CD4-positive, alpha-beta T cell (primary cell): ENCODE measurements around the gene PRR16. TPM values are rescaled to one million over a fixed set of nuclear protein-coding genes. Genes with fewer than 3 reads are reported as not detected.

ENCODE experiments used
- ATAC-seq: fragments of 200-7000 bp; cut with Tn5 transposase; one replicate; pipeline ENCODE4 v1.10.0; 2022; ENCODE audit warnings: mild to moderate bottlenecking; ENCODE audit not compliant: poor library complexity
- CTCF ChIA-PET: fragments of 350-600 bp; sonication (Branson Sonifier 250); formaldehyde crosslinking; loops from one replicate; lab custom pipeline; 2021; ENCODE audit warnings: antibody characterized with exemption, inconsistent platforms; lab: Charles Lee
- POLR2A ChIA-PET: fragments of 350-600 bp; sonication (Branson Sonifier 250); formaldehyde crosslinking; loops from one replicate; lab custom pipeline; 2021; ENCODE audit warnings: antibody characterized with exemption, inconsistent platforms; lab: Charles Lee
- DNase-seq, 14 experiments: peaks; one replicate each; pipeline ENCODE4 v3.0.0-alpha.2; 2013 to 2020; ENCODE audit warnings: mixed read lengths in 2 of 14
- H3K27ac ChIP-seq, 2 donors: one replicate each; pipeline versions ENCODE4 v1.5.1 to v1.7.0; 2013; ENCODE audit warnings: low read length in 2 of 2, low read depth in 1 of 2, mild to moderate bottlenecking in 1 of 2
- H3K27me3 ChIP-seq, 2 experiments: 1 replicate in 1 of 2; 2 replicates in 1 of 2; pipeline versions ENCODE4 v1.6.1 to v1.7.0; 2013; ENCODE audit warnings: low read length in 2 of 2, control low read depth in 1 of 2, mild to moderate bottlenecking in 1 of 2, moderate library complexity in 1 of 2; ENCODE audit not compliant: insufficient read depth in 2 of 2, control insufficient read depth in 1 of 2
- H3K36me3 ChIP-seq: one replicate; pipeline ENCODE4 v1.6.1; 2013; ENCODE audit warnings: low read length, control low read depth; ENCODE audit not compliant: insufficient read depth
- H3K4me1 ChIP-seq: one replicate; pipeline ENCODE4 v1.6.1; 2013; ENCODE audit warnings: low read length, control low read depth; ENCODE audit not compliant: insufficient read depth
- H3K4me3 ChIP-seq: one replicate; pipeline ENCODE4 v1.5.1; 2013; ENCODE audit warnings: mild to moderate bottlenecking, low read length, moderate library complexity
- H3K9me3 ChIP-seq, 2 experiments: 1 replicate in 1 of 2; 2 replicates in 1 of 2; pipeline versions ENCODE4 v1.6.1 to v1.7.0; 2013; ENCODE audit warnings: low read length in 2 of 2, mild to moderate bottlenecking in 2 of 2, control low read depth in 1 of 2, moderate library complexity in 1 of 2; ENCODE audit not compliant: control insufficient read depth in 1 of 2, insufficient read depth in 1 of 2
- H3K27ac Mint-ChIP-seq: one replicate; pipeline ENCODE4 v1.8.0; 2020; ENCODE audit warnings: mixed read lengths
- H3K27me3 Mint-ChIP-seq: one replicate; pipeline ENCODE4 v1.8.0; 2021; ENCODE audit warnings: mixed read lengths
- H3K36me3 Mint-ChIP-seq: one replicate; pipeline ENCODE4 v1.8.0; 2021; ENCODE audit warnings: low read depth, mixed read lengths
- H3K4me1 Mint-ChIP-seq: one replicate; pipeline ENCODE4 v1.8.0; 2021; ENCODE audit warnings: low read depth, mixed read lengths
- H3K4me3 Mint-ChIP-seq: one replicate; pipeline ENCODE4 v1.8.0; 2020; ENCODE audit warnings: mild to moderate bottlenecking, mixed read lengths
- H3K9me3 Mint-ChIP-seq: one replicate; pipeline ENCODE4 v1.8.0; 2020; ENCODE audit warnings: mixed read lengths
- CTCF ChIP-seq: fragments of 200-600 bp; IDR thresholded peaks from one replicate; pipeline ENCODE4 v1.8.0; 2022; ENCODE audit warnings: antibody characterized with exemption, mild to moderate bottlenecking
- intact Hi-C, 2 experiments: fragments of 100-400 bp; cut with DNase I in 1 of 2; cut with micrococcal nuclease in 1 of 2; formaldehyde crosslinking; loops; one replicate each; pipeline versions ENCODE4 v1.15.1 to v1.9.0; 2023 to 2025; cut with DNase I, micrococcal nuclease
- total RNA-seq, 174 experiments: library from RNA in 2 of 174; stranded (reverse) in 2 of 174; gene quantifications; one replicate each; pipeline ENCODE4 v1.2.3 and lab custom pipeline; 2021 to 2026

The PRR16 gene
- total RNA-seq, 2 experiments from 2014 or later, result not detected

GRCh38 chr5:120703918-120704587 lies 240.0 kb downstream of the PRR16 start:
- no peak overlapping the region for H3K4me3 ChIP-seq
- no peaks in the 10 kb centered on the region for H3K36me3 ChIP-seq
- ChIA-PET POLR2A (no interaction called here), CTCF (no interaction called here)
- intact Hi-C loops, result no loop called here
- H3K27ac ChIP-seq, result no peak overlapping the region
- Mint-ChIP-seq H3K4me3 (no peak overlapping the region), H3K9me3 (peaks cover 6% of the 10 kb centered on the region), H3K27me3 (peaks cover 12% of the 10 kb centered on the region), H3K27ac (no peak overlapping the region), H3K4me1 (no peaks in the 10 kb centered on the region), H3K36me3 (no peaks in the 10 kb centered on the region)
- H3K27me3 ChIP-seq, result no peaks in the 10 kb centered on the region
- peaks cover 0 to 3% of the 10 kb centered on the region in 2 experiments for H3K9me3 ChIP-seq
- DNase-seq (no peak), ATAC-seq (no peak)
- no peak for TF ChIP-seq CTCF
- H3K4me1 ChIP-seq, result no peaks in the 10 kb centered on the region

- Mint-ChIP-seq H3K4me3 (no peak overlapping the region), H3K9me3 (no peaks in the 10 kb centered on the region), H3K4me1 (no peaks in the 10 kb centered on the region), H3K27me3 (peaks cover 5% of the 10 kb centered on the region), H3K36me3 (no peaks in the 10 kb centered on the region), H3K27ac (no peak overlapping the region)
- DNase-seq, result no peak
- TF ChIP-seq CTCF, result no peak
- POLR2A ChIA-PET, result no interaction called here
- peaks cover 0 to 4% of the 10 kb centered on the region in 2 experiments for H3K9me3 ChIP-seq
- no peaks in the 10 kb centered on the region for H3K4me1 ChIP-seq
- H3K27ac ChIP-seq, result no peak overlapping the region
- intact Hi-C loops, result no loop called here
- no peak for ATAC-seq
- no peaks in the 10 kb centered on the region for H3K36me3 ChIP-seq
- H3K27me3 ChIP-seq, result no peaks in the 10 kb centered on the region
- CTCF ChIA-PET, result no interaction called here
- no peak overlapping the region for H3K4me3 ChIP-seq
These were observed 242.8 kb downstream of the PRR16 start for GRCh38 chr5:120706877-120707276.

- ChIA-PET CTCF (no interaction called here), POLR2A (no interaction called here)
- no peak overlapping the region for H3K4me3 ChIP-seq
- H3K4me1 ChIP-seq, result no peaks in the 10 kb centered on the region
- peaks cover 5% of the 10 kb centered on the region for H3K9me3 Mint-ChIP-seq
- no peak overlapping the region for H3K4me3 Mint-ChIP-seq
- DNase-seq (no peak), ATAC-seq (no peak)
- no peaks in the 10 kb centered on the region for H3K27me3 ChIP-seq
- H3K36me3 ChIP-seq, result no peaks in the 10 kb centered on the region
- no peak for TF ChIP-seq CTCF
- intact Hi-C loops, result no loop called here
- H3K9me3 ChIP-seq, result no peaks in the 10 kb centered on the region
- H3K36me3 Mint-ChIP-seq, result no peaks in the 10 kb centered on the region
- H3K27ac Mint-ChIP-seq, result no peak overlapping the region
- H3K27me3 Mint-ChIP-seq, result no peaks in the 10 kb centered on the region
- no peaks in the 10 kb centered on the region for H3K4me1 Mint-ChIP-seq
- H3K27ac ChIP-seq, result no peak overlapping the region
These were observed 253.3 kb downstream of the PRR16 start for GRCh38 chr5:120717381-120717780.
